GM12872 (cell line): ENCODE results near the gene SAP30BP.

Experiments
- TF ChIP-seq, protein P1 (sequence below): IDR thresholded peaks from 3 replicates; pipeline ENCODE4 v1.5.1; 2011; ENCODE audit warnings: low read depth, mild to moderate bottlenecking, low read length, moderate library complexity; ENCODE audit not compliant: insufficient read depth

Gene SAP30BP

DNA sequence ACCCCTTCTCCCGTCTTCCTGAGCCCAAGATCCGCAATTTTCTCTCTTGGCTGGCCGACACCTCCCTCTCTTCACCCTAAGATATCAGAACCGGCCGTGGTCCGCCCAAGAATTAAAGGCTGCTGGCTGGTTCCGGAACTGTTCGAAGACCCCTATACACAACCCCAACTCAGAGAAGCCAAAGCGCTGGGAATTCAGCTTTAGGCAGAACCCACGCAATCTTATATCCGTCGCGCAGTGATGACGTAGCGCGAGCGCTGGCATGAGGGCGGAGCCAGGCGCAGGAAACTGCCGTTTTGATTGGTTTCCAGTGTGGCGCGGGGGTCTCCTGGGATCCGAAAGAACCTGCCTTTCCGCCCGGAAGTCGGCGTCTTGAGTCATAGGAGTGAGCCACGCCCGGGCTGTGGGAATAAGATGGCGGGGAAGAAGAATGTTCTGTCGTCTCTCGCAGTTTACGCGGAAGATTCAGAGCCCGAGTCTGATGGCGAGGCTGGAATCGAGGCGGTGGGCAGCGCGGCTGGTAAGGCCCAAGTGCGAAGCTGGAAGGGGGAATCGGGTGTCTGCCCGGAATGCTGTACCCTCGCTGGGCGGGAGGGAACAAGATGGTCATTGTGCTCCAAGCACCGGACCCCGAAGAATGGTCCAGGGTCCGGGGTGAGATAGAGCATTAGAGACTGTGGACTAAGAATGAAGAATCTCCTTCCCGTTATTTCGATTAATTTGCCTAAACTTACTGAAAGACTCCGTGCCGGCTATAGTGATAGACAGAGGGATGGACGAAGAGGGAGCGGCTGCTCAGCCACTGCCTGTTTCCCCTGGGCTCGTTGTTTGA is at the start of gene SAP30BP, which contains the start of gene RECQL5:
Gene SAP30BP, plus strand, starts transcription at position 380 of the 832 bp plus-strand sequence. Its CDS starts 35 bp downstream, at position 415.
Gene RECQL5, minus strand, starts transcription at position 196 of the 832 bp plus-strand sequence. CDS start 597 bp downstream, outside the sequence.
- TF ChIP-seq, protein P1, sequence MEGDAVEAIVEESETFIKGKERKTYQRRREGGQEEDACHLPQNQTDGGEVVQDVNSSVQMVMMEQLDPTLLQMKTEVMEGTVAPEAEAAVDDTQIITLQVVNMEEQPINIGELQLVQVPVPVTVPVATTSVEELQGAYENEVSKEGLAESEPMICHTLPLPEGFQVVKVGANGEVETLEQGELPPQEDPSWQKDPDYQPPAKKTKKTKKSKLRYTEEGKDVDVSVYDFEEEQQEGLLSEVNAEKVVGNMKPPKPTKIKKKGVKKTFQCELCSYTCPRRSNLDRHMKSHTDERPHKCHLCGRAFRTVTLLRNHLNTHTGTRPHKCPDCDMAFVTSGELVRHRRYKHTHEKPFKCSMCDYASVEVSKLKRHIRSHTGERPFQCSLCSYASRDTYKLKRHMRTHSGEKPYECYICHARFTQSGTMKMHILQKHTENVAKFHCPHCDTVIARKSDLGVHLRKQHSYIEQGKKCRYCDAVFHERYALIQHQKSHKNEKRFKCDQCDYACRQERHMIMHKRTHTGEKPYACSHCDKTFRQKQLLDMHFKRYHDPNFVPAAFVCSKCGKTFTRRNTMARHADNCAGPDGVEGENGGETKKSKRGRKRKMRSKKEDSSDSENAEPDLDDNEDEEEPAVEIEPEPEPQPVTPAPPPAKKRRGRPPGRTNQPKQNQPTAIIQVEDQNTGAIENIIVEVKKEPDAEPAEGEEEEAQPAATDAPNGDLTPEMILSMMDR: no peak

DNA sequence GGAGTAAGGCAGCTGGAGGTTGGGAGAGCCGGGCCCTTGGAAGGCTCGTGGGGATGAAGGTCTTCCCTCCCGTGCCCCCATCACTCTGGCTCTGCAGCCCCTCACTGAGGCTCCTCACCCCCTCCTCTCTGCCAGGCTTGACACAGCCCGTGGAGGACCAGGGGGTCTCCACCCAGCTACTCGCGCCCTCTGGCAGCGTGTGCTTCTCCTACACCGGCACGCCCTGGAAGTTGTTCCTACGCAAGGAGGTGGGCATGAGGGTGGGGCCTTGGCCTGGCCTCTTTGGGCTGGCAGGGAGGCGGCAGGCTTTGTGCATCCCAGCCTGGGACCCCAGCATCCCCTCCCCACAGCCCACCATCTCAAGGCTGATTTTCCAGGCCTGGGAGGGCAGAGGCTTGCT is 49.5 kb upstream of the SAP30BP start:
- TF ChIP-seq, protein P1: no peak

DNA sequence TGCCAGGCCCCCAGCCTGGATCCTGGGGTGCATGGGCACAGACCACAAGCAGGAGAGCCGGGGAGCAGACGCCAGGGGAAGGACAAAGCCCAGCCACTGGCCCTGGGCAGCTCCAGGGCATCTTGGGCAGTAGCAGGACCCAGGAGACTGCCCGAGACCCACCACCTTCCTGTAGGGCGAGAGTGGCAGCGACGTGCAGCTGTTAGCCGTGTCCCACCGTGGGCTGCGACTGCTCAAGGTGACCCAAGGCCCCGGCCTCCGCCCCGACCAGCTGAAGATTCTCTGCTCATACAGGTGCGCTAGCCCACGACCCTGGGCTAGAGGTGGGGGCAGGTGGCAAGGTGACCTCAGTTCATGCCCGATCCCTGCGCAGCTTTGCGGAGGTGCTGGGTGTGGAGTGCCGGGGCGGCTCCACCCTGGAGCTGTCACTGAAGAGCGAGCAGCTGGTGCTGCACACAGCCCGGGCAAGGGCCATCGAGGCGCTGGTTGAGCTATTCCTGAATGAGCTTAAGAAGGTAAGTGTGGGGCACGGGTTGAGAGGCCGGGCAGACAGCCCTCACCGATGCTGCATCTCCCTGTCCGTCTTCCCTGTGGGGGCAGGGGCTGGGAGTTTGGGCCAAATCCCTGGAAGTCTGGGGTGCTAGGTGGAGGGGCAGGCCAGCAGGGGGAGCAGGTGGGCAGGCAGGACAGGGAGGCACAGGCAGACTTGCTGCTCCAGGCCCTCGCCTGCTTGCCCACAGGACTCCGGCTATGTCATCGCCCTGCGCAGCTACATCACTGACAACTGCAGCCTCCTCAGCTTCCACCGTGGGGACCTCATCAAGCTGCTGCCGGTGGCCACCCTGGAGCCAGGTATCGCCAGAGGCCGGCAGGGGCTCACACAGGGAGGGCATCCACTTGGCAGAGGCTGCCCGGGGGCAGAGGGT is 47.4 kb upstream of the SAP30BP start:
- TF ChIP-seq, protein P1: peak; percentile 62

- TF ChIP-seq, protein P1: no peak
These were observed 45.6 kb upstream of the SAP30BP start for GRCh38 chr17:75621489-75621888.

DNA sequence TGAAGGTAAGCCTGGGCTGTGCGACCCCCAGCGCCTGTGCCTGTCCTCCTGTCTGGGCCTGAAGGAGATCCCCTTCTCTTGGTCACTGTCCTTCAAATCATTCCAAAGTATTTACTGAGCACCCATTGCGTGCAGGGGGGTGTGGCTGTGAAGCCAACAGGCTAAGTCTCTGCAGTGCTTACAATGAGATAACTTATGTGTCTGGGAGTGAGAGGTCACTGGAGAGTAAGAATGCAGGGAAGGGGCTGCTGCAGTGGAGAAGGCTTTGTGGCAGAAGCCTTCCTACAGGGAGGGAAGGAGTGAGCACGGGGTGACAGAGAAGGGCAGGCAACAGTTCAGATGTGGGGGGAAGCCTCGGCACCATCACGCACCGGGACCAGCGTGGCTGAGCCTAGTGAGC is 45.1 kb upstream of the SAP30BP start:
- TF ChIP-seq, protein P1: no peak

- TF ChIP-seq, protein P1: no peak
These were observed 44.3 kb upstream of the SAP30BP start for GRCh38 chr17:75622771-75623273.

GRCh38 chr17:75623386-75623785 is 43.8 kb upstream of the SAP30BP start:
- TF ChIP-seq, protein P1: no peak
